Midbrain (tissue), 1 donor: ENCODE measurements around the gene CBLB.

Experiments
- DNase-seq: peaks from one replicate; lab custom pipeline; 2025; lab: John Stamatoyannopoulos, UW

Gene CBLB

DNA sequence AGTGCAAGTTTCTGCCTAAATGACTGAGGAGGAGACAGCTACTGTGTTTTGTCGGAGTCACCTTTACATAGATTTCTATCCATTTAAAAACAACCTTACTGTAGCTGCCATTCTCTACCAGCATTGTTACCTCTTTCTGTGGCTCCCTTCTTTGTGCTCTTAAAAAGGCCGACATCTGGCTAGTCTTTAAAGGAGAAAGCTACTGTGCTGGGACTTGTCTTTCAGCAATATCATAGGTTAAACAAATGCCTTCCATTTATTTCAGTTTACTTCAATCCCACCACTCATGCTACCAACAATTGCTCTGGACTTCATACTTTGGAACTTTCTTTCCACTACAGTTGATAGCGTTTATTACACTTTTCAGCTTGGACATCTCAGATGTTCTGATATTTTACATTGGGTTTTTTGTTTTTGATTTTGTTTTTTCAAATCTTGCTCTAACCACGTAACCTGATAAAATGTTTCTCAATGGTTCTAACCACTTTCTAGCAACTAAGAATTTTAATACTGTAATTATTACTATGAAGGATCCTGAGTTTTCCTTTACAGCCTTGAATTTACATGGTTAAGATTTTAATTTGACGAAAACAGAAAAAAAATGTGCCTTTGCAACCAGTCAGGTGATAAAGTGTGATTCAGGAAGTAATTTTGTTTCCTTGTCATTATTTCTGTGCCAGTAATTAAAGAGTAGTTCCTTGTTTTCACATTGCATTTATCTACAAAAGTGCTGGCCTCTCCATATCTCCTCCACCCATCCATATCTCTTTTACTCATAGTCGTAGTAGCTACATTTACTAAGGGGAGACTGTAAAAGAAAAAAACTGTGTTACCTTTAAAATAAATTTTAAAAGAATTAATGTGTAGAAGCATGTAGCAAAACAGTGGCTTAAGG lies 1.3 kb upstream of the CBLB start:
- DNase-seq = no peak

DNA sequence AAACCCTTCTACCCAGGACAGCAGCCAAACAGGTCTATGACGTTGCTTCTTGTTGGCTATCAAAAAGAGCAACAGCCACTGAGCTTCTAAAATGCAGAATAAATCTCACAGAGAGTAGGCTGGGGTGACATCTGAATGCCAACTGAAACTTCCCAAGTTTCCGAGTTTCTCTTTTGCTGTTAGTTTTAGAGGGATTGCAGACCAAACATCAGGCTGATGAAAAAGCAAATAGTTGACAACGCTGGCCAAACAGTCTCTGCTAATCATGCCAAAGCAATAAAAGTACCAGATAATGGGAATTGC lies 670 bp upstream of the CBLB start:
- DNase-seq = no peak

DNA sequence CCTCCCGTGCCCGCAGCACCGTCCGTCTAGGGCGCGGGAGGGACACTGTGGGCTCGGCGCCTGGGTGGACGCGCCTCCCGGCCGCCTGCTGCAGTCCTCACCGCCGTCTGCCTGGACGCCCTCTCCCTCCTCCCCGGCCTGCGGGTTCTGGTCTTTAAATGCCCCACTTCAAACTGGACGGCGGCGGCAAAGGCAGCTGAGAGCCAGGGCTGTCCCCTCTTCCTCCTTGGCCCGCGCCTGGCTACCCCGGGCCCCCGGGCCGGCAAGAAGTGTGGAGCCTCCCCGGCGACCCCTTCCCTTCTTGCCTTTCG lies 426 bp downstream of the CBLB start:
- DNase-seq = peak; percentile 64

DNA sequence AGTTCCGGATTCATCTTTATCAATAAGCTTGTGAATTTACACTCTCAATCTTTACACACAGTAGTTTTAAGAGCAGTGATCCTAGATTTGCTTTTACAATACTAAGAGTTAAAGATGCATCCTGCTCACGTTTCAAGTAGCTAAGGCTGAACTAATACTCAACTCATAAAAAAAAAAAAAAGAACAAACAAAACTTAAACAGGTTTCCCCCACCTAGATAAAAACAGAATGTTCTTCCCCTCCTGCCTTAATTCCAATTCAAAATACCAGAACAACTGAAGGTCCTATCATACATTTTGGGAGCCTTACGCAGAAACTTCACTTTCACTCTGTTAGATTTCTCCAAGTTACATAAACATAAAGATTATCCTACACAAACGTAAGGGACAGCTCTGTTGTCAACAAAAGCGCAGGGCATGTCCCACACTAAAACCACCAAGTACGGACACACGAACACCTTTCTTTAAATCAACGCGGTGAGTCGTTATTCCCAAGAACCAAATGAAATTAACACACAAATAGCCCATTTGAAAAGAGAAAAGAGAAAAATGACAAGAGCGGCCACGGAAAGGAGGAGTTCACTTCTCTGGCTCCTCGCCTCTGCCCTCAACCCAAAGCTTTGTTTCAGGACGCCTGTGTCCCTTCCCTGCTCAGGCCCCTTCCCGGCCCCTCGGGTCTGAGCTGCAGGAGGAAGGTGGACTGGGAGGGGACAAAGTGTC lies 941 bp downstream of the CBLB start:
- DNase-seq = no peak

DNA sequence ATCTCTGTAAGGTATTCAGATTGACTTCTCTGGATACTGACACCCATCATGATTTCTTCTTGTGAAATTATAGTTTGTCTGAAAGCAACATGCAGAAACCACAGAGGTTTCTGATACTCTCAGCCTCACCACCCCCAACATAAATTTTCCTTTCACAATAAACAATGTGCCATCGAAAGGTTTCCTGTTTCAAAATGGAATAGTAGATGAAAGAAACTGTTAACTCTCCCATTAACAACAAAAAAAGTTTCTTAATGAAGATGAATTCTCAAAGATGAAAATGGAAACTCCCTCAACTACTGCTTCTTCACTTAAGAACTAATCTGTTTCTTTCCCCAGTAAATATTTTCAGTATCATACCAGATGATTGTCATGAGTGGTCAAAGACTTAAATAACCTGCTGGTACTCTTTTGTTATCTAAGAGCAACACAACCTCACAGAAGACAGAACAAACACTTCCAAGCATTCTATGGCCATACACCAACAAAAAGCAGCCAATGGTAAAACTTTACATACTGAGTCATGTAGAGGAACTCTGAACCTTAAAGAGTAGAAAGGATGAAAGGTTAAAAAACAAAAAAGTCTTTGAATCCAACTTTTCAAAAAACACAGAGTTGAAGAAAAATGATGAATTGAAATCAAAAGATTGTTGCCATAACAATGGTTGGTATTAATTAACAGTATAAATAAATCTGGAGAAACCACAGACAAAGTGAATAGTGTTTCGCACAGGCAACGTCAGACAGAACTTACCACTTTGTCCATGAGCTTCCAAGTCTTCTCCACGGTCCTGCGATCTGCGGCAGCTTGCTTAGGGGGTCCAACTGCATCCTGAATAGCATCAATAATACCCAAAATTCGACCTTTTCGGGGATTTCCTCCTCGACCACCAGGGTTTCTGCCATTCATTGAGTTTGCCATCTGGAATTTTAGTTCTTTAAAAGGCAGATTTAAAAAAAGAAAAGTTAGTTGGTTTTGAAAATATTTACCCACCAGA lies 1.9 kb downstream of the CBLB start:
- DNase-seq = peak; percentile 40

DNA sequence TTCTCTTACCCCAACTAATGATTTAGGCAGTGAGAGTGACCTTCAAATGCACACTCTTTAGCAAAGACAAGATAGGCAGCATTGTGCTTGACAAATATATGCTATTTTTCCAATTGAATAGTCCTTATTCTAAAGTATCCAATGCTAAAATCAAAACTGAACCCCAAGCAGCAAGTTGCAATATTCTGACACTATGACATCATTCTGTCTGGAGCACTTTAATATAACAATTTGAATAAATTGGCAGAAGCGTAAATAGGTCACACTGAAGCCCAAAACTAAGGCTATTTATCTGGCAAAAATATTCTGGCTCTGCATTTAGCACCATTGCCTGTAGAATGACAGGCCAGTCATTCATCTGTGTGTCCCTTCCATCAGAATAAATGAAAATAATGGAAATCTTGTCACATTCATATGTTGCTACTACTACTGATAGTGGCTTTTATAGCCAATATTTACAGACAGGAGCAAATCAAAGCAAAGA lies 2.9 kb downstream of the CBLB start:
- no peak for DNase-seq

DNA sequence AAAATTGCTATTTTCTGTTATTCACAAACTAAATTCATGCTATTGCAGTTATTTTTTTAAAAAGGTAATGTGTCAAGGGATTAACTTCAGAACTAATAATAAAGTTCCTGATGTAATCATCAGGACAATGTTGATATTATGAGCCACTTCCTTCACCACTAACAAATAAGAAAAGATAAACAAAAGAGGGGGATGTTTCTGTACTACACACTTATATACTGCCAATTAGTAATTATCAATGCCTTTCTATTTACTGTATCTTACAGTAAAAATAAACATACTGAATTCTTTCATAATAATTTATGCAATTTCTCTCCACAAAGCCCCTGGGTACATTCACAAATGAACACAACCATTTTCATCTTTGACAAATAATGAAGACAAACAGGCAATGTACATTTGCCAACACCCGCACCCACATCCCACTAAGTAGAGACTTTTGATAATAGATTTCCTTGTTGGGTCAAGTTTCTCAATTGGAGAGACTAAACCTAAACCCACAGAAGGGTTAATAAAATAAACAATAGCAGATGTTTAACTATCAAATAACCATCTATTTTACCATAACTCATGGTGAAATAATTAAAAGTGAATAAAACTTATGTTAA lies 3.7 kb downstream of the CBLB start:
- DNase-seq = no peak

DNA sequence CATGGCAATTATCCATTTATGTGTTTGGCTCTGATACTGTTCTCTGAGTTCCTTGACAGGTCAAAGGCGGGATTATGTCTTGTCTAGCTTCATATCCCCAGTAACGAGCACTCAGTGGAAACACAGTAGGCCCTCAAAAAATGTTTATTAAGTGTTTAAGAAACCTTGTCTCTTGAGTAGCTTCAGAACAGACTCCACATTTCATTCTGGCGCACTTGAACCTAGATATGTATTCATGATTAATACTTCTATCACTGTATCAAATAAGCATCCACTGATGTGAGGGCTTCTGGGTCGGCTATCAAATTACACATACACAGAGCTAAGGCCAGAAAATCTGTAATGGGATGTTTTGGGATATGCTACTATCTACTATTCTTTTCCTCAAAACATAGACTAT lies 4.6 kb downstream of the CBLB start:
- DNase-seq = no peak

DNA sequence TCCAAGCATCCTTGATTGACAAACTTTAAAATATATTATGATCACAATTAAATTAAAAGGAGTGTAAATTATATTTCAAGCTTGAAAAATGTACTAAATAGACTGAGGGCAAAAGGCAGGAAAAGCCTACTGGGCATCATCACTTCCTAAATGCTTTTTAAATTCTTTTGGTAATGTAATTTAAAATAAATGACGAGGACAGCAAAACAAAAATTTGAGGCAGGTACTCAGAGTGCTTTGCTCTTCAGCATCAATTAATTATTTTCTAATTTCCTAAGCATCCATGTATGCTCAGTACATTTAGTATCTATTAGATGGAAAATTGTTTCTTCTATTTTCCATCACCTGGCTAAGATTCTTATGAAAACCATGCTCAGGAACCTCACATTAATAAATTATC lies 5.2 kb downstream of the CBLB start:
- DNase-seq = no peak

DNA sequence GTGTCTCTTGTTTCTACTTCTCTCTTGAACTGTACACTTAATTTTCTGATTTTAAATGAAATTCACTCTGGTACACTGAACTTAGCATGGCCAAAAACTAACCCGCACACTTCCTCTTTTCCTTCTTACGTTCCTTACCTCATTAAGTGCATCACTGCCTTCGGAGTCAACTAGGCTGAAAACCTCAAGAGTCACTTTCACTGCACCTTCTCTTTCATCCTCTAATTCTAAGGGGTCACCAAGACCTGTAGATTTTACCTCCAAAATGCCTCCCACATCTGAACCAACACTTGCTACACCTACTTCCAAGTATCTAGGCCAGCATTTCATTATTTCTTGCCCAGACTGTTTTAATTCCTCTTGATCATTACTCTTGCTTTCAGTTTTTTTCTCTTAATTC lies 6.6 kb downstream of the CBLB start:
- no peak for DNase-seq

DNA sequence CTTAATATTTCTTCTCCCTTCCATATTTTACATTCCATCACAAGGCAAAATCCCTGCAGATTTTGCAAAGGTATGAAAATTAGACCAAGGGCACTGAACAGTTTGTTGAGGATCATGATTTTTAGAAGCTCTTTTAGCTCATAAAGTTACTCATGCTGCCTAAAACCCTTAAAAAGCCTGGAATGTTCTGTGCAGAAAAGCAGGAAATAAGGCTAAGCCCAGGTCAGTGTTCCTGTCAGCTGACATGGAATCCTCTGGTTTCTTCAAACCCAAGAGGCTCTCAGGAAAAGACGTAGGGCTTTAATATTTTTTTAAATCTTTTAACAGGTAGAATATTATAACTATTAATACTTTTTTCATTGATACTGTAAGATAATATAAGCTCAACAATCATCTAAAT lies 8.2 kb downstream of the CBLB start:
- DNase-seq = no peak

DNA sequence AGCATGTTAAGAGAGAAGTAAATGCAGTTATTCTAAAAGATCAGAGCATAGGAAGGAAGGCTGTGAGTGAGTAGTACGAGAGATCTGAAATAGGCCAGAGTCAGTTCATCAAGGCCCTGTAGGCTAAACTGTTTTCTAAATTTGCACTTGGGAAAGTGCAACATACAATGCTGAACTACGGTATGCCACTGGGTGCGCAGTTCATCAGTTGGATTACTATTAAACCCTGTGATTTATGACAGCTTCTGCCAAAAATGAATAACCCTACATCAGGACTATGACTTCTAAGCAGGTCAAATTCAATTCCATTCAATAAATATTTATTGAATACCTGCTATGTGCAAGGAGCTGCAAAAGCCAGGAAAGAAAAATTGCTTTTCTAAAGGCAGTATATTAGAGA lies 10.8 kb downstream of the CBLB start:
- no peak for DNase-seq

DNA sequence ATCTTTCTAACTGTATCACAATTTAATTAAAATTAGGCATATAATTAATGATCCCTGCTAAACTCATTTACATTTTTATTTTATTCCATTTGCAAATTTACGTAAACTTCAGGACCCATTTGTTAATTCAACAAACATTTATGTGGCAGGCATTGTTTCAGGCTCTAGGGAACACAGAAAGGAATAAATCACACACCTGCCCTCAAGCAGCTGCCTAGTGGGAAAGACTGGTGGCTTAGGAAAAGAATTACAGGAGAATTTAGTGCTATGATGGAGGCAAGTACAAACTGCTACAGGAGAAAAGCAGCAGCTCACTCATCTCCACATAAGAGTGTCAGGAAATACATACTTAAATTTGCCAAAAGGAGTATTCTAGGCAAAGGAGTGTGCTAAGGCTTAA lies 11.2 kb downstream of the CBLB start:
- no peak for DNase-seq

DNA sequence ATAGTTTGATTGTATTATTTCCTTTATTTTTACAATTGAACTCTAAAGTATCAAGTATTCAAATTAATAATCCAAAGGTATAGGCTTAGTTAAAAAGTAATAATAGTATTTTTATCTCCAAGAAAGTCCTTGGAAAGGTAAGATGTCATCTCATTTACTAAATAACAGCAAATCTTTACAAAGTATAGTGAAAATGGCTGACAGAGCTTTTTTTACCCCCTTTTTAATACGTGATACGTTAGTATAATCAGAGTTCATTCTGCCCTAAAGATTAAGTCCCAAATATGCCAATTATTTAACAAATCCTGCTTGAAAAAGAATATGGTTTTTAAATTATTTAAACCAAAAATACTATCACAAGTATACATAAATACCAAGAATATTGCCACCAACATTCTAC lies 12.2 kb downstream of the CBLB start:
- no peak for DNase-seq

DNA sequence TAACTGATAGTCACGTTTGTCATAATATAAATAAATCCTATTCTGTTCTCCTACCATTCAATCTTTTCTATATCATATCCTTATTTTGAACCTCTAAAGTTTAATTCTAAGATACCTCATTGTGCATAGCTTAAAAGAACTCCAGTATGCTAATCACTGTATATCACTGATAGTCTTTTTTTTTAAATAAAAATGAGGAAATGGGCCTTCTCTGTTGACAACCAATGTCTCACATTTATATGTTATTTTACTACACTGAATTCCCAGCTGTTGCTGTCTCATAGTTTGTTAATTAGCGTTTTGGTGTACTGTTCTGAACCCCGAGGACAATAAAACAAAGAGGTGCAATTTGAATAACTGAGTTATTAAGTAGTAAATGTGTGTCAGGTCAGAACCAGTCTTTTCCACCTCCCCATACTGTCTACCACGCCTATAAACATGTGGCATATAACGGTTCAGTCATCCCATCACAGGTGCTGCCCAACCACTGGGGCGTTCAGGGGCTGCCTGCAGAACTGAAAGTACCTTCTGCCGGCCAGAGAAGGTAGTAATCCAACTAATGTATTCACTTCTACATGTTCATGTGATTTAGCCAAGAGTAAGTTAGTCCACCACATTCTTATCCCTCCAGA lies 14.9 kb downstream of the CBLB start:
- DNase-seq = no peak

DNA sequence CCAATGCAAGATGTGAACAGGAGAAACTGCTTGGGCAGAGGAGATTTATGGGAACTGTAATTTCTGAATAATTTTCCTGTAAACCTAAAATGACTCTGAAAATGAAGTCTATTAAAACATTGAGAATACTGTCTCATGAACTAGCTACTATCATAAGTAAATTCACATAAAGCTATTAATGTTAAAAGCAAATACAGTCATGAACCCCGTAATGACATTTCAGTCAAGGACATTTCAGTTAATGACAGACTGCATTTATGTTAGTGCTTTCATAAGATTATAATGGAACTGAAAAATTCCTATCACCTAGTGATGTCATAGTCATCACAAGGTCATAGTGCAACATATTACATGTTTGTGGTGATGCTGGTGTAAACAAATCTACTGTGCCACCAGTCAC lies 17.2 kb downstream of the CBLB start:
- no peak for DNase-seq

DNA sequence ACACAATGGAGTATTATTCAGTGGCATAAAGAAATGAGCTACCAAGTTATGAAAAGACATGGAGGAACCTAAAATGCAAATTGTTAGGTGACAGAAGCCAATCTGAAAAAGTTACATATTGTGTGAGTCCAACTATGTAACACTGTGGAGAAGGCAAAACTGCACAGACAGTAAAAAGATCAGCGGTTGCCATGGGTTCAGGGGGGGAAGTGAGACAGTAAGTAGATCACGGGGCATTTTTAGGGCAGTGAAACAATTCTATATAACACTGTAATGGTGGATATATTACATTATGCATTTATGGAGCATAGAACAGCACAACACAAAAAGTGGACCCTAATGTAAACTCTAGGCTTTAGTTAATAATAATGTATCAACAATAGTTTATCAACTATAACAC lies 17.6 kb downstream of the CBLB start:
- no peak for DNase-seq

DNA sequence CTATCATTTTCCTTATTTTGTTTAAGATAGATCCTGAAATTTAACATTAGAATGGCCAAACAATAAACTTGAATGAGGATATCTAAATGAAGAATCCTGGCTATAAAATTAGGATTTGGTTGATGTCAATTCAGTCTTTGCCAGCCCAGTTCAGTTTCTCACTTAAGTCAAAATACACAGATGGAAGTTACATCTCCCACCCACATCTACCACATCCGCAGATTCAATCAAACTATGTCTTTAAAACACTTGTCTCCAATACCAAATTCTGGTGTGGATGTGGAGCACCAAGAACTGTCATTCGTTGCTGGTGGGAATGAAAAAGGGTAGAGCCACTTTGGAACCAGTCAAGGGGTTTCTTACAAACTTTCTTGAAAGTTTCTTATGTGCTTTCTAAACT lies 18.2 kb downstream of the CBLB start:
- DNase-seq = no peak

DNA sequence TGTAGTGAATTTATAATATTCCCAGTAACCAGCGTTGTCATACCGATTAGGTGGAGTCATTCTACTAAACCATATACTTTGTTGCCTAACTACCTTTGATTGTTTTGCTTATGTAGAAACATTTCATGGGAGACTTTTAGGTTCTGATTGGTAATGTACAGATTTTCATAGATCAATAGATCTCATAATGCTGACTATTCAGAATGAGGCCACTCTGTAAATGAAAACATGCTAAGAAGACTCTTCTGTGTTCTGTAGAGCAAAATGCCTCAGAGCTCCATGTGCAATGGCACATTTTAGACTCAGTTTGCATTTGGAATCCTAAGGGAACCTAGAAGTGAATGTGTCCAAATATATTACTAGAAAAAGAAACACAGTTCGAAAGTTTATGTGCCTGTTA lies 20.0 kb downstream of the CBLB start:
- no peak for DNase-seq

DNA sequence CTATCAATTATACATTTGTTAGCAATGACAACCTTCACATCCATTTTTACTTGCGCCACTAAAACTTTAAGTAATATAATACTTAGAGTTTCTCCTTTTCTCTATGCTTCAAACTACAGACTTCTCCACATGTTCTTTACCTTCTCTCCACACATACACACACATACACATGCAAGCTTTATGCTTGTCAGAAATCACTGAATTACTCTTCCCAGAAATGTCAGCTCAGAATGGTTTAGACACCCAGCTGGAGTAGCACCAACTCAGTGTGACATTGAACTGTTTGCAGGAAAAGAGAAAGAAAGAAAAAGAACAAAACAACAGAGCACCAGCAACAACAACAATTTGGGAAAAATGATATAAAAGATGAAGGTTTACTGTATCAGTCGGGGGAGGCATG lies 20.9 kb downstream of the CBLB start:
- no peak for DNase-seq

DNA sequence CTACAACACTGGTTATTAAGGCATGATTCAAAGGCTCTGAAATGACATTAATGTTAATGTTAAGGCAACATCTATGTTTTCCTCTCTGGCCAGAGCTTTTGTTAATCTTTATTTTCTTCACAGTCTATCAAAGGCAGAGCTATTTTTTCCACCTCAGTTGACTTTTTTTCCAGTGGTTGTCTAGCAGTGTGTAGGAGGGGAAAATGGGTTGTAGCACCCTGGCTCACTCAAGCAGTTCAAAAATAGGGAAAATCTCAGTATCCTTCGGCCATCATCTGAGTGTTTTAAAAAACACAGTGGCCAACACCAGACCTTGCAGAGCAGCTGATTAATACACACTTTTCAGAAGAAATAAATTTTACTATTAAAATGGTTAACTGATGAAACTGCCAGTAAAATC lies 21.4 kb downstream of the CBLB start:
- no peak for DNase-seq

DNA sequence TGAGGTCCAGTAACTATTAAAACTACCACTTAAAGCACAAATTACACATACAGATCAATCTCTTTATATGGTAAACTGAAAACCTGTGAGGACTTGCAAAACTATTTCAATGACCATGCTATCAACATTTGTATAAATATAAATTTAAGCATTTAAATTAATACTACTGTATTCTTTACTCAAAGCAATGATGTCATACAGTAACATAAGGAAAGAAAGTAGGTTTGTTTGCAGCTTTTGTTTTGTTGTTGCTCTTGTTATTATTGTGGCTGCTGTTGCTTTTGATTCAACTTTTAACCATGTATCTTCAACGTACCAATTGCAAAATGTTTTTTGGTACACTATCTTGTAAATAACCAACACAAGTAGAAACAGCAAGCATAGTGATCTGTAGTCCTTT lies 22.0 kb downstream of the CBLB start:
- DNase-seq = no peak
